Loucy (cell line): ENCODE data around the gene GPHN.

Experiments
- H2AFZ ChIP-seq: fragments of 200-600 bp; sonication (generic); 2 replicates; pipeline ENCODE4 v1.6.0; 2016; ENCODE audit warnings: antibody characterized with exemption, mild to moderate bottlenecking, low read length, moderate library complexity
- H3F3A ChIP-seq: fragments of 200-600 bp; 2 replicates; pipeline ENCODE4 v1.6.0; 2016; ENCODE audit warnings: antibody characterized with exemption, low read depth, mild to moderate bottlenecking
- H3K27me3 ChIP-seq: fragments of 200-600 bp; sonication (generic); 2 replicates; pipeline ENCODE4 v1.6.1; 2014; ENCODE audit warnings: low read length, mild to moderate bottlenecking; ENCODE audit not compliant: insufficient read depth, poor library complexity, severe bottlenecking
- H3K36me3 ChIP-seq: fragments of 200-600 bp; sonication (generic); 2 replicates; pipeline ENCODE4 v1.6.1; 2016; ENCODE audit warnings: low read length; ENCODE audit not compliant: insufficient read depth
- H3K4me1 ChIP-seq: fragments of 200-600 bp; sonication (generic); 2 replicates; pipeline ENCODE4 v1.5.1; 2014; ENCODE audit warnings: low read length, mild to moderate bottlenecking; ENCODE audit not compliant: insufficient read depth, poor library complexity, severe bottlenecking
- H3K4me2 ChIP-seq: fragments of 200-600 bp; sonication (generic); 2 replicates; pipeline ENCODE4 v1.6.0; 2014; ENCODE audit warnings: antibody characterized with exemption, low read length, low read depth, mild to moderate bottlenecking; ENCODE audit not compliant: poor library complexity, severe bottlenecking
- H3K4me3 ChIP-seq: fragments of 200-600 bp; sonication (generic); 2 replicates; pipeline ENCODE4 v1.5.1; 2014; ENCODE audit warnings: low read length, mild to moderate bottlenecking, mixed read lengths; ENCODE audit not compliant: poor library complexity, severe bottlenecking
- H3K79me2 ChIP-seq: fragments of 200-600 bp; sonication (generic); 2 replicates; pipeline ENCODE4 v1.6.1; 2014; ENCODE audit warnings: low read length; ENCODE audit not compliant: insufficient read depth
- H3K9ac ChIP-seq: fragments of 200-600 bp; sonication (generic); 2 replicates; pipeline ENCODE4 v1.6.0; 2014; ENCODE audit warnings: mild to moderate bottlenecking, low read depth, low read length, moderate library complexity; ENCODE audit not compliant: poor library complexity, severe bottlenecking
- H3K9me2 ChIP-seq: fragments of 200-600 bp; sonication (generic); replicated peaks from 2 replicates; pipeline ENCODE4 v1.6.1; 2016; ENCODE audit warnings: low read depth, low read length, mixed read lengths
- H3K9me3 ChIP-seq: fragments of 200-600 bp; sonication (generic); 2 replicates; pipeline ENCODE4 v1.6.1; 2014; ENCODE audit warnings: mild to moderate bottlenecking, antibody characterized with exemption, low read length, low read depth; ENCODE audit not compliant: insufficient read depth
- H4K20me1 ChIP-seq: fragments of 200-600 bp; sonication (generic); 2 replicates; pipeline ENCODE4 v1.6.0; 2014; ENCODE audit warnings: antibody characterized with exemption, low read length, mild to moderate bottlenecking; ENCODE audit not compliant: insufficient read depth, poor library complexity, severe bottlenecking
- CTCF ChIP-seq: fragments of 200-600 bp; sonication (generic); conservative IDR thresholded peaks from 2 replicates; pipeline ENCODE4 v1.5.1; 2014; ENCODE audit warnings: mild to moderate bottlenecking, antibody characterized with exemption, low read length
- EZH2phosphoT487 ChIP-seq: fragments of 200-600 bp; IDR thresholded peaks from 2 replicates; pipeline ENCODE4 v1.6.1; 2018; ENCODE audit warnings: antibody characterized with exemption, mild to moderate bottlenecking, moderate library complexity, borderline replicate concordance

Gene GPHN

GRCh38 chr14:67221982-67222328, 714.0 kb downstream of the GPHN start:
- Histone ChIP-seq H3F3A (no peaks in the 10 kb centered on the region), H4K20me1 (no peaks in the 10 kb centered on the region), H2AFZ (no peak overlapping the region), H3K9ac (no peak overlapping the region), H3K79me2 (no peaks in the 10 kb centered on the region), H3K9me2 (no peaks in the 10 kb centered on the region), H3K27me3 (no peaks in the 10 kb centered on the region), H3K4me1 (no peaks in the 10 kb centered on the region), H3K4me2 (no peak overlapping the region), H3K36me3 (no peaks in the 10 kb centered on the region), H3K4me3 (no peak overlapping the region), H3K9me3 (no peaks in the 10 kb centered on the region)
- TF ChIP-seq CTCF, result no peak
- TF ChIP-seq EZH2phosphoT487, result no peak

- H3K9ac ChIP-seq, result no peak overlapping the region
- H3K4me3 ChIP-seq, result no peak overlapping the region
- no peaks in the 10 kb centered on the region for H3K9me2 ChIP-seq
These were observed 717.6 kb downstream of the GPHN start for GRCh38 chr14:67225523-67225922.

GRCh38 chr14:67228325-67228984, 720.5 kb downstream of the GPHN start:
- H3F3A ChIP-seq, result no peaks in the 10 kb centered on the region; the same call in 1 of the 2 replicates
- TF ChIP-seq EZH2phosphoT487 (no peak), CTCF (no peak)
- H3K36me3 ChIP-seq, result no peaks in the 10 kb centered on the region
- H4K20me1 ChIP-seq, result no peaks in the 10 kb centered on the region
- H3K79me2 ChIP-seq, result no peaks in the 10 kb centered on the region
- H3K4me3 ChIP-seq, result no peak overlapping the region
- H3K4me2 ChIP-seq, result no peak overlapping the region
- peaks cover 8% of the 10 kb centered on the region for H3K4me1 ChIP-seq
- H2AFZ ChIP-seq, result no peak overlapping the region
- no peaks in the 10 kb centered on the region for H3K27me3 ChIP-seq
- no peaks in the 10 kb centered on the region for H3K9me3 ChIP-seq
- H3K9ac ChIP-seq, result no peak overlapping the region
- no peaks in the 10 kb centered on the region for H3K9me2 ChIP-seq

More at GRCh38 chr14:67225523-67225922, 717.6 kb downstream of the GPHN start:
- H3K79me2 ChIP-seq, result no peaks in the 10 kb centered on the region
- no peaks in the 10 kb centered on the region for H3K36me3 ChIP-seq
- no peak overlapping the region for H2AFZ ChIP-seq
- no peak overlapping the region for H3K4me2 ChIP-seq
- no peaks in the 10 kb centered on the region for H3K9me3 ChIP-seq
- H3F3A ChIP-seq, result no peaks in the 10 kb centered on the region
- no peaks in the 10 kb centered on the region for H3K4me1 ChIP-seq
- H4K20me1 ChIP-seq, result no peaks in the 10 kb centered on the region
- TF ChIP-seq CTCF (no peak), EZH2phosphoT487 (no peak)
- H3K27me3 ChIP-seq, result no peaks in the 10 kb centered on the region
